G401.6 (cell line): ENCODE measurements around the gene EIF3A.

Source experiments
- FAIRE-seq: peaks from 2 replicates; lab custom pipeline; 2012; peaks lifted over from hg19 to GRCh38; lab: Jason Lieb, UNC

The EIF3A gene

DNA sequence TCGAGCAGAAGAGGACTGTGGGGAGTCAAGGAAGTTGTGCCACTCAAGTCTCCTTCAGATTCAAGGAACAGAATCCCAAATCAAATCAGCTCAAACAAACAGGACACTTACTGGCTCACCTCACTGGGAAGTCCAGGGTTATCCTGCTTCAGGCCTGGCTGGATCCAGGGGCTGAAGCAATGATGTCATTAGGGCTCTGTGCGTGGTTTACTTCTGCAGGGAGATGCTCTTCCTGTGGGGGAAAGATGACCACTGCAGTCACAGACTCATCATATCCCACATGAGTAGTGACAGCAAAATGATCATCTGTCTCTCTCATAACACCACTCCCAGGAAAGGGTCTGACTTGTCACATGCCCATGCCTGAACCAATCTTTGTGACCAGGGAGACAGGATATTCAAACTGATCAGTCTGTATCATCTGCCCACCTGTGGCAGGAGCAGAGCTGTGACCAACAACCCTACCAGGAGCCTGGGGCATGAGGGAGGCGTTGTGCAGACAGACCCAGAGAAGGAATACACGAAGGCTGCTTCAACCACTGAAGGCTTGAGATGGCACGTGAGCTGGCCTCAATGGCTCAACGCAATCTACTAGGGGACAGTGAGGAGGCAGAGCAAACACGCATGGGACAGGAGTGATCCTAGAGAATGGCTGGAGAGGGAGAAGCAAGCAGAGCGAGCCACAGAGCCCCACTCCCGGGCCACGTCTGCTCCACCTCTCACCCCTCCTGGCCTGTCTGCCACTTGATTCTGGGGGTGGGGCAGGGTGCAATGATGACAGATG lies 78.7 kb downstream of the EIF3A start:
- no peak for FAIRE-seq

DNA sequence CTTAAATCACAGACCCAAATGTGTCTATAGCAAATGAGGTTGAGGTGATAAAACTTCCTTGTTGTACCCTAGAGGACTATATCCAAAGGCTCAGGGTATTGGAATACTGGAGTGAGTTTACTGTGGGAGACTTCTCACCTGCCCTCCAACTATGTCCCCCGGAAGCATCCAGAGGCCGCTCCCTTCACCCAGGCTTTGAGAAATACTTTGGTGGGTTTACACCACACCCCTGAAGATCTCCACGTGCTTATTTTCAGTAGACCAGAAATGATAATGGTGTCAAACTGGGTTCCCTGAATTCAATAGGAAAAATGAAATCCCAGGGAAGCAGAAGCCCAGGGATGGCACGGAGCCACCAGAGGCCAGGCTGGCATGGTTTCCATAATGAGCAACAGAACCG lies 82.4 kb downstream of the EIF3A start:
- no peak for FAIRE-seq

DNA sequence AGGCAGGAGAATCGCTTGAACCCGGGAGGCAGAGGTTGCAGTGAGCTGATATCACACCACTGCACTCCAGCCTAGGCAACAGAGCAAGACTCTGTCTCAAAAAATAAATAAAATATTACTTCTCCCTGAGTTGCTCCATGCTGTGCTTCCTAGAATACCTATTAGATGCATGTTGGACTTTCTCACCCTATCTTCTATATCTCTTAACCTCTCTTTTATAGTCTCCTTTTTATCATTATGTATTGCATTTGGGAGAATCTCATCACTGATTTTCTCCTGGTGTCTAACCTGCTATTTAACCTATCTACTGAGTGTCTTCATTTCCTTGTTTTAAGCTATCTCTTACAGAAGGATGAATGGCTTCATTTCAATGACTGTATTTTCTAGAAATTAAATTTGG lies 83.2 kb downstream of the EIF3A start:
- FAIRE-seq = no peak

DNA sequence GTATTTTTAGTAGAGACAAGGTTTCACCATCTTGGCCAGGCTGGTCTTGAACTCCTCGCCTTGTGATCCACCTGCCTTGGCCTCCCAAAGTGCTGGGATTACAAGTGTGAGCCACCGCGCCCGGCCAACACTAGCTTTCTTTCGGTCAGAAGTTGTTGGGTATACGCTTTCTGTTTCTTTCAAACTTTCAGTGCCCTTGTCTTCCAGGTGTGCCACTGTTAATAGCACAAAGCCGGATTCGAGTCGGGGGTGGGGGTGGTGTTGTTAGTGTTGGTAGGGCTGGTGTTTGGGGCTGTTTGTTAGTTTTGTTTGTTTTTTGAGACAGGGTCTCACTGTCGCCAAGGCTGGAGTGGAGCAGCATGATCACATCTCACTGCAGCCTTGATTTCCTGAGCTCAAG lies 84.9 kb downstream of the EIF3A start:
- FAIRE-seq = no peak

DNA sequence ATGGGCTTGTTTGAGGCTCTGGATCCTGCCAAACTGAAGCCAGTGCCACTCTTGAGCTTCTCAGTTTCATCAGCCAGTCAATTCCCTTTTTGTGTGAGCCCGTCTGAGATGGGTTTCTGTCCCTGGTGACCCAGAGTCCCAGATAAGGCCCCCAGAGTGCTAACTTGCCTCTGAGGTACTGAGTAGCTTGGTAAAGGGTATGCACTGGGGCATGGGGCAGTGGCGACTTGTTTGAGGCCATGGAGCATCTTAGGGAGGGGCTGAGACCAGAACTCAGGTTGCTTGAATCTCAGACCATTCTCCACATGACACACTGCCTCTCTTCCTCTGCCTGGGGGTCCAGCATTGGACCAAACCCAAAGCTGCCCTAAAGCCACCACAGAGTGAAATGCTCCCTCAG lies 86.3 kb downstream of the EIF3A start:
- no peak for FAIRE-seq

DNA sequence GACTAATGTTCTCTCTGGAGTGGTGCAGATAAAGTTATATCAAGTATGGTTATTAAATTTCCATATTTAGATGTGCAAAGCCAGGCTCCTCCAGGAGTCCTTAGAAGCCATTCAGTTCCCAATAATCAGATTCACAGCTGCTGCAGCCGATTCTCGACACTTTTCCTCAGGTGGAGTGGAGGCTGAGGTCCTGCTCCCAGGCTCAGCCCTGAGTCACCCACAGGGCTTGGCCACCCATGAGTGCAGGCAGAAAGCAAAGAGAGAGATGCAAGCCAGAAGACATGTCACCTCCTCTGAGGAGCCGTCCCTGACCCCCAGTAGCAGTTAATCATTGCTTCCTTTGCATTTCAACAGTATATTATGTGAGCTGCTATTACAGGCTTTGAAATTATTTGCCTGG lies 87.4 kb downstream of the EIF3A start:
- FAIRE-seq = no peak

DNA sequence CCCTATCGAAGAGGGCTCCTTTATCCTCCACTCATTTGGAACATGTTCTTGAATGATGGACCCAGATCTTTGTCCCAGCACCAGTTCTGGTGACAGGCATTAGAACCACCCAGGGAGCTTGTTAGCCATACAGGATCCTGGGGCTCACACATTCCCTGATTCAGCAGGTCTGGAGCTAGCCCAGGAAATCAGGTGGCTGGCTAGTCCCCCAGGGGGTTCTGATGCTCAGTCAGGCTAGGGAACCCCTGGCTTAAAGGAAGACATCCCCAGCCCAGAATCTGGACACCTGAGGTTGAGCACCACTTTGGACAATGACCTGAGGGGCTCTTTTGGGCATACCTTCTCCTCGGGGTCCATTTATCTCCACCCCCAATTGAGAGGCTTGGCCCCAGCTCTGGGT lies 88.1 kb downstream of the EIF3A start:
- FAIRE-seq = no peak

DNA sequence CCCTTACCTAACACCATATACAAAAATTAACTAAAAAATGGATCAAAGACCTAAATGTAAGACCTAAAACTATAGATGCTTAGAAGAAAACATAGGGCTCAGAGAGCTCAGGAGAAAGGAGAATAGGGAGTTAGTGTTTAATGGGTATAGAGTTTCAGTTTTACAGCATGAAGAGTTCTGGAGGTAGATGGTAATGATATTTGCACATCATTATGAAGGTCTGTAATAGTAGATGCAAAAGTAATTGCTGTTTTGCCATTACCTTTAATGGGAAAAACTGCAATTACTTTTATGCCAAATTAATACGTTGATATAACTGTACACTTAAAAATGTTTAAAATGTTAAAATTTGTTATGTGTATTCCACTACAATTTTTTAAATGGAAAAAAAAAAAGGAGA lies 90.3 kb downstream of the EIF3A start:
- FAIRE-seq = no peak

DNA sequence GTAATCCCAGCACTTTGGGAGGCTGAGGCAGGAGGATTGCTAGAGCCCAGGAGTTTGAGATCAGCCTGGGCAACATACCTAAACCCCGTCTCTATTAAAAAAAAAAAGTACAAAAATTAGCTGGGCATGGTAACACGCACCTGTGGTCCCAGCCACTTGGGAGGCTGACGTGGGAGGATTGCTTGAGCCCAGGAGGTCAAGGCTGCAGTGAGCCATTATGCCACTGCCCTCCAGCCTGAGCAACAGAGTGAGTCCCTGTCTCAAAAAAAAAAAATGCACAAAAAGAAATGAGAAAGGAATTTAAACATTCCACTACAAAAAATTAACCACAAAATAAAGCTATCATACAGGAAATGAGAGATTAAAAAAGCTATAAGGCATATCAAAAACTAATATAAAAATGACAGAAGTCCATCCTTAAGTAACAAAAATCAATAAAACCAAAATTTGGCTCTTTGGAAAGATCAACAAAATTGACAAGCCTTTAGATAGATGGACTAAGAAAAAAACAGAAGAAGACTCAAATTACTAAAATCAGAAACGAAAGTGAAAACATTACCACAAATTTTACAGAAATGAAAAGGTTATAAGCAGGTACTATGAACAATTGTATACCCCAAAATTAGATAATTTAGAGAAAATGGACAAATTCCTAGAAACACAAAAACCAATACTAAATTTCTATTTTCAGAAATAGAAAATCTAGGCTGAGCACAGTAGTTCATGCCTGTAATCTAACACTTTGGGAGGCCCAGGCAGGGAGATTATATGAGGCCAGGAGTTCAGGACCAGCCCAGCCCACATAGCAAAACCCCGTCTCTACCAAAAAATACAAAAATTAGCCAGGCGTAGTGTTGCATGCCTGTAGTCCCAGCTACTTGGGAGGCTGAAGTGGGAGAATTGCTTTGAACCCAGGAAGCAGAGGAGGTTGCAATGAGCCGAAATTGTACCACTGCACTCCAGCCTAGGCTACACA lies 93.5 kb downstream of the EIF3A start:
- FAIRE-seq = no peak

DNA sequence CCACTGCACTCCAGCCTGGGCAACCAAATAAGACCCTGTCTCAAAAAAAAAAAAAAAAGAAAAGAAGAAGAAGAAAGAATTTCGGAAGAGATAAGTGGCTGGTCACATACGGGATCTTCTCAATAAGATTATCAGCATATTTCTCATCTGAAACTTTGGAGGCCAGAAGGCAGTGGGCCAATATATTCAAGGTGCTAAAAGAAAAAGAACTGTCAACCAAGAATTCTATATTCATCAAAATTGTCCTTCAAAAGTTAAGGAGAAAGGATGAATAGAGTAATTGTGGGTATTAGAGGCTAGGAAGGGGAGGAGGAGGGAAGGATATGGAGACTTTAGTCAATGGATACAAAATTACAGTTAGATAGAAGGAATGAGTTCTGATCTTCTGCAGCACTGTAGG lies 95.0 kb downstream of the EIF3A start:
- FAIRE-seq = no peak
